ENCODE measurements around the gene SNX24.

- no peak for TF ChIP-seq EZH2 (IDR thresholded peaks at IDR 0.05; ENCODE audit: low read length, missing control alignments)
- no peak for TF ChIP-seq CTCF (conservative IDR thresholded peaks at IDR 0.05 in 1 of 2, IDR thresholded peaks at IDR 0.05 in 1 of 2; ENCODE audit: low read depth in 1 of 2, low read length in 2 of 2)
These were observed 32.1 kb downstream of the SNX24 start for GRCh38 chr5:122877518-122877917.
